RWPE2 (cell line): ENCODE data around the gene RPLP1.

Source experiments
- ATAC-seq: fragments of 200-7000 bp; cut with Tn5 transposase; 3 replicates; pipeline ENCODE4 v1.9.1; 2021; ENCODE audit warnings: low read depth
- DNase-seq: peaks from one replicate; pipeline ENCODE4 v3.0.0-alpha.2; 2020; ENCODE audit warnings: low spot score
- H3K27ac ChIP-seq: fragments of 450-650 bp; 2 replicates; pipeline ENCODE4 v1.5.1; 2017; ENCODE audit warnings: mild to moderate bottlenecking; ENCODE audit not compliant: poor library complexity, severe bottlenecking
- H3K27me3 ChIP-seq: fragments of 250-450 bp; sonication (Bioruptor Pico); 2 replicates; pipeline ENCODE4 v1.5.1; 2021; ENCODE audit warnings: mild to moderate bottlenecking, moderate library complexity; ENCODE audit not compliant: insufficient read depth, poor library complexity, severe bottlenecking
- H3K36me3 ChIP-seq: fragments of 250-450 bp; sonication (Bioruptor Pico); 2 replicates; pipeline ENCODE4 v1.5.1; 2020; ENCODE audit warnings: low read depth, mild to moderate bottlenecking, moderate library complexity
- H3K4me1 ChIP-seq: fragments of 250-450 bp; sonication (Bioruptor Pico); 2 replicates; pipeline ENCODE4 v1.5.1; 2021; ENCODE audit warnings: mild to moderate bottlenecking, moderate library complexity; ENCODE audit not compliant: insufficient read depth, poor library complexity, severe bottlenecking
- H3K4me3 ChIP-seq: fragments of 250-450 bp; sonication (Bioruptor Pico); 2 replicates; pipeline ENCODE4 v1.5.1; 2021; ENCODE audit warnings: mild to moderate bottlenecking, moderate library complexity; ENCODE audit not compliant: severe bottlenecking
- H3K9me3 ChIP-seq: fragments of 250-450 bp; sonication (Bioruptor Pico); 2 replicates; pipeline ENCODE4 v1.5.1; 2021; ENCODE audit warnings: mild to moderate bottlenecking, moderate library complexity; ENCODE audit not compliant: severe bottlenecking
- CTCF ChIP-seq: fragments of 450-650 bp; IDR thresholded peaks from one replicate; pipeline ENCODE4 v1.5.1; 2017; ENCODE audit warnings: mild to moderate bottlenecking, moderate library complexity; ENCODE audit not compliant: poor library complexity, severe bottlenecking

Gene RPLP1

GRCh38 chr15:69462030-69462492 lies 9.4 kb downstream of the RPLP1 start:
- ATAC-seq (no peak), DNase-seq (peak; percentile 66)
- peak overlapping the region; percentile 42 for H3K4me3 ChIP-seq
- no peak for TF ChIP-seq CTCF
- H3K27ac ChIP-seq = peak overlapping the region; percentile 62
- peaks cover 24% of the 10 kb centered on the region for H3K4me1 ChIP-seq
- H3K36me3 ChIP-seq = peaks cover 10% of the 10 kb centered on the region
- H3K9me3 ChIP-seq = no peaks in the 10 kb centered on the region
- H3K27me3 ChIP-seq = no peaks in the 10 kb centered on the region

GRCh38 chr15:69462493-69463181 lies 10.0 kb downstream of the RPLP1 start:
- no peaks in the 10 kb centered on the region for H3K9me3 ChIP-seq
- peaks cover 5% of the 10 kb centered on the region; the same call in 1 of the 2 replicates for H3K36me3 ChIP-seq
- peak; percentile 82 for ATAC-seq
- H3K4me3 ChIP-seq = peak overlapping the region; percentile 42
- H3K4me1 ChIP-seq = peaks cover 26% of the 10 kb centered on the region
- H3K27ac ChIP-seq = peak overlapping the region; percentile 62
- TF ChIP-seq CTCF = peak; percentile 99
- H3K27me3 ChIP-seq = no peaks in the 10 kb centered on the region
- DNase-seq = peak; percentile 96

GRCh38 chr15:69463182-69463756 lies 10.7 kb downstream of the RPLP1 start:
- H3K36me3 ChIP-seq = 0 out of 2 replicates have a peak, but pooled peaks cover 3% of the 10 kb centered on the region
- H3K4me1 ChIP-seq = peaks cover 32% of the 10 kb centered on the region
- ATAC-seq = no peak
- H3K27ac ChIP-seq = peak overlapping the region; percentile 62
- no peaks in the 10 kb centered on the region for H3K27me3 ChIP-seq
- peak; percentile 50 for DNase-seq
- no peak for TF ChIP-seq CTCF
- H3K9me3 ChIP-seq = no peaks in the 10 kb centered on the region
- peak overlapping the region; percentile 42 for H3K4me3 ChIP-seq

GRCh38 chr15:69465253-69465652 lies 12.6 kb downstream of the RPLP1 start:
- Histone ChIP-seq H3K27ac (peak overlapping the region; percentile 21), H3K9me3 (no peaks in the 10 kb centered on the region), H3K27me3 (no peaks in the 10 kb centered on the region), H3K4me1 (peaks cover 46% of the 10 kb centered on the region), H3K36me3 (no peaks in the 10 kb centered on the region), H3K4me3 (no peak overlapping the region)
- DNase-seq (peak; percentile 7), ATAC-seq (no peak)
- TF ChIP-seq CTCF = no peak

- Histone ChIP-seq H3K27me3 (no peaks in the 10 kb centered on the region), H3K36me3 (no peaks in the 10 kb centered on the region), H3K4me3 (no peak overlapping the region), H3K4me1 (peaks cover 46% of the 10 kb centered on the region), H3K27ac (peak overlapping the region; percentile 21), H3K9me3 (no peaks in the 10 kb centered on the region)
- ATAC-seq = no peak
- no peak for DNase-seq
- no peak for TF ChIP-seq CTCF
These were observed 14.1 kb downstream of the RPLP1 start for GRCh38 chr15:69466733-69467132.
